ENCODE results near the gene ANKRD11.

DNA sequence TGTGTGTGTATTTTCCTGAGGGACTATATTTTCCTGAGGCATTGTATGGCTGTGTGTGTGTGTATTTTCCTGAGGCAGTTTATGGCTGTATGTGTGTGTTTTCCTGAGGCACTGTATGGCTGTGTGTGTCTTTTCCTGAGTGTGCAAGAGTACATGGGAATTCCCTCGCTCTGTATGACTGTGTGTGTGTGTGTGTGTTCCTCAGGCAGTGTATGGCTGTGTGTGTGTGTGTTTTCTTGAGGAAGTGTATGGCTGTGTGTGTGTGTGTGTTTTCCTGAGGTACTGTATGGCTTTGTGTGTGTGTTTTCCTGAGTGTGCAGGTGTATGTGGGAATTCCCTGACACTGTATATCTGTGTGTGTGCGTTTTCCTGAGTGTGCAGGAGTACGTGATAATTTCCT lies 268.8 kb downstream of the ANKRD11 start:
- TF ChIP-seq POLR2A (IDR thresholded peaks at IDR 0.05; ENCODE audit: low read length) (no peak), GATA1 (IDR thresholded peaks at IDR 0.05; ENCODE audit: low read depth, low read length) (no peak)
